ENCODE measurements around the gene EPB41L4A. TPM values are rescaled to one million over a fixed set of nuclear protein-coding genes. Genes with fewer than 3 reads are reported as not detected.

EPB41L4A gene
- total and polyA plus RNA-seq, 2 donors (not counting 3 experiments of a cell fraction or from before 2014, with no cell fraction given): 6.0 to 17.9 TPM

- Histone ChIP-seq H3K4me3 (replicated peaks in 1 of 3; ENCODE audit: insufficient read depth in 1 of 3, low read depth in 1 of 3, low read length in 3 of 3) (no peak overlapping the region), H3K36me3 (ENCODE audit: control insufficient read depth in 2 of 2, extremely low read depth in 1 of 2, insufficient read depth in 2 of 2, low read length in 2 of 2) (no peaks in the 10 kb centered on the region), H3K9me3 (replicated peaks; ENCODE audit: control insufficient read depth, insufficient read depth, low read length) (no peaks in the 10 kb centered on the region), H3K9me1 (replicated peaks; ENCODE audit: control insufficient read depth, extremely low read depth, insufficient read depth, low read length) (no peaks in the 10 kb centered on the region), H3K79me2 (ENCODE audit: control insufficient read depth, insufficient read depth, low read length) (no peaks in the 10 kb centered on the region), H3K27ac (ENCODE audit: insufficient read depth, low read depth, low read length) (no peak overlapping the region), H4K20me1 (replicated peaks; ENCODE audit: control insufficient read depth, extremely low read depth, insufficient read depth, low read length) (no peaks in the 10 kb centered on the region), H2AFZ (ENCODE audit: low read depth, low read length) (no peak overlapping the region), H3K27me3 (ENCODE audit: control insufficient read depth in 2 of 2, insufficient read depth in 2 of 2, low read length in 2 of 2) (no peaks in the 10 kb centered on the region), H3K4me2 (ENCODE audit: insufficient read depth, low read length) (no peak overlapping the region), H3K4me1 (ENCODE audit: control insufficient read depth, extremely low read depth, insufficient read depth, low read length) (no peaks in the 10 kb centered on the region), H3K9ac (replicated peaks; ENCODE audit: extremely low read depth, insufficient read depth, low read length) (no peak overlapping the region)
- dilution Hi-C loops (cut with MboI; ENCODE audit: extremely low pct_ligation_motif_present, low sequenced_read_pairs) (no loop called here), intact Hi-C loops (cut with micrococcal nuclease) (no loop called here)
- CTCF ChIA-PET: interaction anchor here (0.8 to 1.6 kb wide), 5 partner anchors 10 to 230 kb away, joined by 3 to 9 read pairs (median 3); partner anchors contain the start of gene EPB41L4A
- FAIRE-seq (no peak), DNase-seq (ENCODE audit: low read depth, low spot score) (no peak)
- POLR2A ChIA-PET: no interaction called here
- TF ChIP-seq JUN (IDR thresholded peaks at IDR 0.05; ENCODE audit: borderline replicate concordance, insufficient read depth, insufficient read length, low read depth): no peak
- TF ChIP-seq, protein P1, sequence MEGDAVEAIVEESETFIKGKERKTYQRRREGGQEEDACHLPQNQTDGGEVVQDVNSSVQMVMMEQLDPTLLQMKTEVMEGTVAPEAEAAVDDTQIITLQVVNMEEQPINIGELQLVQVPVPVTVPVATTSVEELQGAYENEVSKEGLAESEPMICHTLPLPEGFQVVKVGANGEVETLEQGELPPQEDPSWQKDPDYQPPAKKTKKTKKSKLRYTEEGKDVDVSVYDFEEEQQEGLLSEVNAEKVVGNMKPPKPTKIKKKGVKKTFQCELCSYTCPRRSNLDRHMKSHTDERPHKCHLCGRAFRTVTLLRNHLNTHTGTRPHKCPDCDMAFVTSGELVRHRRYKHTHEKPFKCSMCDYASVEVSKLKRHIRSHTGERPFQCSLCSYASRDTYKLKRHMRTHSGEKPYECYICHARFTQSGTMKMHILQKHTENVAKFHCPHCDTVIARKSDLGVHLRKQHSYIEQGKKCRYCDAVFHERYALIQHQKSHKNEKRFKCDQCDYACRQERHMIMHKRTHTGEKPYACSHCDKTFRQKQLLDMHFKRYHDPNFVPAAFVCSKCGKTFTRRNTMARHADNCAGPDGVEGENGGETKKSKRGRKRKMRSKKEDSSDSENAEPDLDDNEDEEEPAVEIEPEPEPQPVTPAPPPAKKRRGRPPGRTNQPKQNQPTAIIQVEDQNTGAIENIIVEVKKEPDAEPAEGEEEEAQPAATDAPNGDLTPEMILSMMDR (IDR thresholded peaks at IDR 0.05; ENCODE audit: extremely low read depth in 1 of 2, insufficient read depth in 1 of 2, low read depth in 1 of 2, low read length in 2 of 2): no peak
- no peak for TF ChIP-seq EZH2 (IDR thresholded peaks at IDR 0.05; ENCODE audit: borderline replicate concordance, low read depth, low read length, severe bottlenecking)
- TF ChIP-seq, protein P2, sequence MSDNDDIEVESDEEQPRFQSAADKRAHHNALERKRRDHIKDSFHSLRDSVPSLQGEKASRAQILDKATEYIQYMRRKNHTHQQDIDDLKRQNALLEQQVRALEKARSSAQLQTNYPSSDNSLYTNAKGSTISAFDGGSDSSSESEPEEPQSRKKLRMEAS (IDR thresholded peaks at IDR 0.05; ENCODE audit: insufficient read depth, insufficient read length): no peak
- no peak for TF ChIP-seq MYC (IDR thresholded peaks at IDR 0.05; ENCODE audit: low read depth, low read length)
- TF ChIP-seq GATA2 (IDR thresholded peaks at IDR 0.05; ENCODE audit: insufficient read depth, insufficient read length, low read depth, low read length): no peak
- no peak for TF ChIP-seq FOS (IDR thresholded peaks at IDR 0.05; ENCODE audit: borderline replicate concordance, insufficient read depth, low read length)
- BruUV-seq (replicated peaks): no TSS peak
These were observed 229.7 kb downstream of the EPB41L4A start for GRCh38 chr5:112189391-112189790.
